ENCODE data around the gene CDC73. TPM values are rescaled to one million over a fixed set of nuclear protein-coding genes. Genes with fewer than 3 reads are reported as not detected.

The CDC73 gene
- total and polyA plus RNA-seq, 2 donors from 2014 or later: 11.4 to 73.1 TPM

DNA sequence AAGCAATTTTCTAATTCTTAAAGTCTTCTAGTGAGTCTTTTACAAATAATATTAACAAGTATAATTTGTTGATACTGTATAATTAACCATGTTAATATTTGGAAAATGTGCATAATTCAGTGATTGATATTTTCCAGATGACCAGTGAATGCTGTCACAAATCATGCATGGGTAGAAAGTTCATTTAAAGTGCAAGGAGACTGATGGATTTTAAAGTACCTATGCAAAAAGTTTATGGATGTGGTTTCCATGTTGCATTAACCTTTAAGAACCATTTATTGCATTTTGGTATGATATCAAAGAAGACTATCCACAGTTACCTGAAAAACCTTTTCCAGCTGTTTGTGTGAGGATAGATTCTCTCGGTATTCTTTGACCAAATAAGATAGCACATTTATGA is 23.2 kb downstream of the CDC73 start:
- Histone ChIP-seq H3K9me3 (ENCODE audit: control insufficient read depth in 2 of 3, insufficient read depth in 1 of 3, low read length in 3 of 3) (no peaks in the 10 kb centered on the region), H3K9ac (ENCODE audit: low read length in 3 of 3) (no peak overlapping the region), H3K27ac (ENCODE audit: low read depth in 2 of 2, low read length in 2 of 2) (no peak overlapping the region), H3K4me1 (ENCODE audit: control insufficient read depth in 2 of 3, insufficient read depth in 2 of 3, low read depth in 1 of 3, low read length in 3 of 3) (peaks cover 0 to 2% (median 0%) of the 10 kb centered on the region in 3 donors), H3K36me3 (ENCODE audit: control insufficient read depth in 2 of 3, insufficient read depth in 3 of 3, low read length in 3 of 3) (peaks cover 5 to 17% (median 13%) of the 10 kb centered on the region in 3 donors), H3K4me3 (ENCODE audit: low read length in 3 of 3) (no peak overlapping the region), H3K27me3 (ENCODE audit: control insufficient read depth, insufficient read depth, low read length) (no peaks in the 10 kb centered on the region)
- FAIRE-seq (no peak), DNase-seq (no peak)
- TF ChIP-seq, protein P1, sequence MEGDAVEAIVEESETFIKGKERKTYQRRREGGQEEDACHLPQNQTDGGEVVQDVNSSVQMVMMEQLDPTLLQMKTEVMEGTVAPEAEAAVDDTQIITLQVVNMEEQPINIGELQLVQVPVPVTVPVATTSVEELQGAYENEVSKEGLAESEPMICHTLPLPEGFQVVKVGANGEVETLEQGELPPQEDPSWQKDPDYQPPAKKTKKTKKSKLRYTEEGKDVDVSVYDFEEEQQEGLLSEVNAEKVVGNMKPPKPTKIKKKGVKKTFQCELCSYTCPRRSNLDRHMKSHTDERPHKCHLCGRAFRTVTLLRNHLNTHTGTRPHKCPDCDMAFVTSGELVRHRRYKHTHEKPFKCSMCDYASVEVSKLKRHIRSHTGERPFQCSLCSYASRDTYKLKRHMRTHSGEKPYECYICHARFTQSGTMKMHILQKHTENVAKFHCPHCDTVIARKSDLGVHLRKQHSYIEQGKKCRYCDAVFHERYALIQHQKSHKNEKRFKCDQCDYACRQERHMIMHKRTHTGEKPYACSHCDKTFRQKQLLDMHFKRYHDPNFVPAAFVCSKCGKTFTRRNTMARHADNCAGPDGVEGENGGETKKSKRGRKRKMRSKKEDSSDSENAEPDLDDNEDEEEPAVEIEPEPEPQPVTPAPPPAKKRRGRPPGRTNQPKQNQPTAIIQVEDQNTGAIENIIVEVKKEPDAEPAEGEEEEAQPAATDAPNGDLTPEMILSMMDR (IDR thresholded peaks at IDR 0.05; ENCODE audit: borderline replicate concordance, extremely low read depth, insufficient read depth): no peak
- intact Hi-C loops (cut with DNase I): no loop called here

GRCh38 chr1:193156117-193156821 is 34.4 kb downstream of the CDC73 start:
- Histone ChIP-seq H3K9me3 (ENCODE audit: control insufficient read depth in 2 of 3, insufficient read depth in 1 of 3, low read length in 3 of 3) (no peaks in the 10 kb centered on the region), H3K27ac (ENCODE audit: low read depth in 2 of 2, low read length in 2 of 2) (no peak overlapping the region), H3K4me3 (ENCODE audit: low read length in 3 of 3) (no peak overlapping the region), H3K9ac (ENCODE audit: low read length in 3 of 3) (no peak overlapping the region), H3K36me3 (ENCODE audit: control insufficient read depth in 2 of 3, insufficient read depth in 3 of 3, low read length in 3 of 3) (peaks cover 0 to 5% (median 5%) of the 10 kb centered on the region in 3 donors), H3K4me1 (ENCODE audit: control insufficient read depth in 2 of 3, insufficient read depth in 2 of 3, low read depth in 1 of 3, low read length in 3 of 3) (no peaks in the 10 kb centered on the region), H3K27me3 (ENCODE audit: control insufficient read depth, insufficient read depth, low read length) (no peaks in the 10 kb centered on the region)
- TF ChIP-seq, protein P1 (IDR thresholded peaks at IDR 0.05; ENCODE audit: borderline replicate concordance, extremely low read depth, insufficient read depth): no peak
- DNase-seq (no peak), FAIRE-seq (no peak)
- intact Hi-C loops (cut with DNase I): no loop called here

GRCh38 chr1:193156822-193157142 is 35.0 kb downstream of the CDC73 start:
- intact Hi-C loops (cut with DNase I): no loop called here
- no peak for FAIRE-seq
- Histone ChIP-seq H3K9ac (ENCODE audit: low read length in 3 of 3) (no peak overlapping the region), H3K4me1 (ENCODE audit: control insufficient read depth in 2 of 3, insufficient read depth in 2 of 3, low read depth in 1 of 3, low read length in 3 of 3) (no peaks in the 10 kb centered on the region), H3K4me3 (ENCODE audit: low read length in 3 of 3) (no peak overlapping the region), H3K9me3 (ENCODE audit: control insufficient read depth in 2 of 3, insufficient read depth in 1 of 3, low read length in 3 of 3) (no peaks in the 10 kb centered on the region), H3K36me3 (ENCODE audit: control insufficient read depth in 2 of 3, insufficient read depth in 3 of 3, low read length in 3 of 3) (peaks cover 0 to 5% (median 2%) of the 10 kb centered on the region in 3 donors), H3K27ac (ENCODE audit: low read depth in 2 of 2, low read length in 2 of 2) (no peak overlapping the region), H3K27me3 (ENCODE audit: control insufficient read depth, insufficient read depth, low read length) (no peaks in the 10 kb centered on the region)
- TF ChIP-seq, protein P1 (IDR thresholded peaks at IDR 0.05; ENCODE audit: borderline replicate concordance, extremely low read depth, insufficient read depth): no peak
- DNase-seq: no peak

GRCh38 chr1:193157360-193157759 is 35.5 kb downstream of the CDC73 start:
- intact Hi-C loops (cut with DNase I): no loop called here
- no peak for DNase-seq
- Histone ChIP-seq H3K27ac (ENCODE audit: low read depth in 2 of 2, low read length in 2 of 2) (no peak overlapping the region), H3K9ac (ENCODE audit: low read length in 3 of 3) (no peak overlapping the region), H3K4me1 (ENCODE audit: control insufficient read depth in 2 of 3, insufficient read depth in 2 of 3, low read depth in 1 of 3, low read length in 3 of 3) (no peaks in the 10 kb centered on the region), H3K9me3 (ENCODE audit: control insufficient read depth in 2 of 3, insufficient read depth in 1 of 3, low read length in 3 of 3) (no peaks in the 10 kb centered on the region), H3K36me3 (ENCODE audit: control insufficient read depth in 2 of 3, insufficient read depth in 3 of 3, low read length in 3 of 3) (peaks cover 0 to 5% (median under 1%) of the 10 kb centered on the region in 3 donors), H3K4me3 (ENCODE audit: low read length in 3 of 3) (no peak overlapping the region), H3K27me3 (ENCODE audit: control insufficient read depth, insufficient read depth, low read length) (no peaks in the 10 kb centered on the region)
- TF ChIP-seq, protein P1 (IDR thresholded peaks at IDR 0.05; ENCODE audit: borderline replicate concordance, extremely low read depth, insufficient read depth): no peak
- no peak for FAIRE-seq
